Stimulated activated naive CD4-positive, alpha-beta T cell treated with Interleukin-2 at 50 U/mL for 16 hours (primary cell): Measurements from ENCODE around the gene KCTD6.

Experiments
- DNase-seq: peaks from one replicate; lab custom pipeline; 2025; lab: John Stamatoyannopoulos, UW

Gene KCTD6

GRCh38 chr3:58491506-58492402 lies at the start of gene KCTD6:
Gene KCTD6, plus strand, starts transcription at chr3:58492096. Its CDS starts 6,660 bp downstream, at chr3:58498756.
- DNase-seq = peak; percentile 83

- no peak for DNase-seq
Observed at GRCh38 chr3:58452176-58452575, 39.7 kb upstream of the KCTD6 start.

GRCh38 chr3:58459160-58459559 lies 32.7 kb upstream of the KCTD6 start:
- no peak for DNase-seq

DNA sequence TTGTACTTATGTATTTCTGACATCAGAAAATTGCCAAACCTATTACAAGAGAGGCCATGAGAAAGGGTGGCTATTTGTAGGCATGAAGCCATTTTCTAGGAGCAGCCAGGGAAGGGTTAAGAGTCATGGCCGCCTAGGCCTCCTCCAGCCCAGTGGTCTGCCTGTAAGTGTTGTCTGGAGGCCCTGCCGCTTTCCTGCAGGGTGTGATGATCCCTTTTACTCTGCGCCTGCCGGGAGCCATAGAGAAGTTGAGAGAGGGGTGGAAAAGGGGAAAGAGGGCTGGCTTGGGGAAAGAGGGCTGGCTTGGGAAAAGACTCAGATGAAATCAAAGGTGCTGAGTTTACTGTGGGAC lies 29.1 kb upstream of the KCTD6 start:
- no peak for DNase-seq

DNA sequence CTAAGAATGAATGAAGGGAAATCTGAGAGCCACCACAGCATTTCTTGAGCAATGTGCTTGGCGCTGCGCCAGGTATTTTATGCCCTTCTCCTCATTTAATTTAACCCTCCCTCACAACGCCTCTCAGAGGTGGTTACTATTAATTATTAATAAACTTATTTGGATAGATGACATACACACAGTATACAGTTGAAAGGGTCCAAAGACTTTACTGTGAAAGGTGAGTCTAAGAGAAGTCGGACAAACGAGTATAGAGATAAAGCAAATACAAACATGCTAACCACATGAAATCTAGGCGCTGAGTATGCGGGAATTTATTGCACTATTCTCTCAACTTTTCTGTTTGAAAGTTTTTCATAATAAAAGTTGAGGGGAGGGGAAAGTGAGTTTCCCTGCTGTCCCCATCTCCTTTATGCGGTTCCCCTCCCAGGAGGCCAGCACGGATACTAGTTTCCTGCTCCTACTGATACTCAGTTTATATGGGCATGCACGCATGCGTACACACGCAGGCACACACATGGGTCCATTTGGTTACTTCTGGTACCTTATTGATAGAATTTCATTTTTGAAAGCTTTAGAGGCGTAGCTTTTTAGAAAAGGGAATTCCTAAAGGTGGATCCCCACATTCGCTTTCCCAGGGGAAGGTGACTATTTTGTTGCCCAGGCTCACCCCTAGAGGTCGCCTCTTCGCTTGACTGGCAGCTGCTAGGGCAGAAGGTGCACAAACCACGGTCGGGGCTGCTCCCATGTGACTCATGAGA lies 28.5 kb upstream of the KCTD6 start:
- peak; percentile 69 for DNase-seq

- DNase-seq = no peak
Observed at GRCh38 chr3:58463942-58464271, 28.0 kb upstream of the KCTD6 start.

GRCh38 chr3:58464866-58465265 lies 27.0 kb upstream of the KCTD6 start:
- DNase-seq = no peak

DNA sequence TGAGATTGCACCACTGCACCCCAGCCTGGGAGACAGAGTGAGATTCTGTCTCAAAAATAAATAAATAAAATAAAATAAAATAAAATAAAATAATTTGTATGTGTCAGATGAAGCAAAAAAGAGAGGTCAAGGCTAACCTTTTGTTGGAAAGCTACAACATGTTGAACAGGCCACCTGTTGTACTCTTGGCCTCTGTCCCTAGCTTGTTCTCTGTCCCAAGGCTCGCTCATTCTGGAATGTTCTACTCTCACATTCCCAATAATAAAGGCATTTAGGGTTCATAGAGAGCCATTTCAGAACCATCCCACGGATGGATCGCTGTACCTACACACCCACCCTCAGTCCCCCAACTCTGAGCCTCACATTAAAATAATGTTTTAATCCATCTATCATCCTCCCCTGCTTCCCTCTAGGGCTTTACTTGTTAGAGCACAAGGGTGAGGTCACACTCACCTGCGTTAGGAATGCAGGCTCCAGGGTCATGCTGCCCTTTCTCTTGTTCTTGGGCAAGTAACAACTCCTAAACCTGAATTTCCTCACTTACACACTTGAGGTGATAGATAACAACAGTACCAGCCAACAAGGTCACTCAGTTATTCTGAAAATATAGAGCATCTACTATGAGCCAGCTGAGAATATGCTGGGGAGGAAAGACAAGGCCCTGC lies 24.9 kb upstream of the KCTD6 start:
- DNase-seq = no peak

DNA sequence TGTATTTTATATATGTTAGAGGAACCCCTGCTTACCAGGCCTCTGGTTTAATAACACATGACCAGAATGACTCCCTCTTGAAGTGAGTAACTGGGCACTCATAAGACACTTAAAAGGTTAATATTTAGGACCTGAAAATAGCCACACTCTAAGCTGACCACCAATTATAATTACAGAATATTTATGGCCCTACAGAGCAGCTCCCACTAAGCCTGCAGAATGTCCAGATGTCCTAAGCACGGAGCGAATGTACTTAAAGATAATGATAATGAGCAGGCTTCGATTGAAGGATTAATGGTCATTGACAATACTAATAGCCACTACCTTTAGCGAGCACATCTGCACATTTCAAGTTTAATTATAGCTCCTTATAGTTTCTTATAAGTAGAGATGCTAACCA lies 22.8 kb upstream of the KCTD6 start:
- no peak for DNase-seq

GRCh38 chr3:58470363-58471024 lies 21.4 kb upstream of the KCTD6 start:
- DNase-seq = no peak

DNA sequence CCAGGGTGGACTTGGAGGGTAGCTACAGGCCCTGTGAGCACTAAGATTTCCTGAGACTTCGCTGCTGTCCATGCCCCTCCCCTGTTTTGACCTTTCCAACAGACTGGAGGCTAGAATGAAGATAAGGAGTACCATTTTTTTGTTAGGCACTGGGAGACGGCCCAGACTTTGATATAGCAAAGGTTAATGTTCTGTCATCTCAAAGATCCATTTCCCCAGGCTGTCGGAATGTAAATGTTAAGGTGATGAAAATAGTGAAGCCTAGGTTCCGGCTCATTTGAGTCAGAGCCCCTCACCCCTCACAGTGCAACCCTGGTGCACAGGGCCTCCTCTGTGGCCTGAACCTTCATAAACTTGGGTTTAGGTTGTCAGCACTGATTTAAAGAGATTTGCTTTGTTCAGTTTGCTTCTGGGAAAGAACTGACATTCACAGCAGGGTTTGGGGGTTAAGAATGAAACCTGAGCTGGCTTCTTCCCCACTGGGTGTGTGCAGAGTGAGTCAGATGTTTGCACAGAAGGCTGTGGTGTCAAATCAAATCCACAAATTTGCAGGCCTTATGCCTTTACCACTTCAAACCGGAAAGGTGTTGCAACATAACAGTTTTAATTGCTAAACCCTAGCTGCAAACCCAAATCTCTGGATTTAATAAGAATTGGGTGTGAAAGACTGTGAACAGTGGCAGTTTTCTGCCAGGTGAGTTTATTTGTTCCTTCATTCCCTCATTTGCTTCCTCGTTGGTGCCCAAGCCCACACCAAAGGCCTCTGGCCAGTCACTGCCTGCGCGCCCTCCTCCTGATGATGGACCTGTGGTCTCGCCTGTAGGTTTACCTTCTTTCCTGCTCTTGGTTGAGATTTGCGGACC lies 20.6 kb upstream of the KCTD6 start:
- peak; percentile 16 for DNase-seq

DNA sequence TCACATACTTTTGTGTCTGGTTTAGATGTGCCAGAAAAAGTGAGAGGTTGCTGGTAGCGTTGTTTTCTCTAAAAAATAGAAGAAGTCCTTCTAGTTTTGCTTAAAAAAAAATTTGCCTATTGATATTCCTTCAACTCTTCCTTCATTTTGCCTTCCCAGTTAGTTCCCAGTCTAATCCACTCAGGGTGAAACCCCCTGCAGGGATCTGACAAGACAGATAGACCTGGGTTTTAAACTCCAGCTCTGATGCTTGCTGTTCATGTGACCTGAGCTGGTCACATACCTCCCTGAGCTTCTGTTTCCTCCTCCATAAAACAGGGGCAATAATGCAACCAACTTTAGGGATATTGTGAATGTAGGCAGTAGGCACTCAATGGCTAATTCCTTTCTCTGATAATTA lies 18.6 kb upstream of the KCTD6 start:
- no peak for DNase-seq

DNA sequence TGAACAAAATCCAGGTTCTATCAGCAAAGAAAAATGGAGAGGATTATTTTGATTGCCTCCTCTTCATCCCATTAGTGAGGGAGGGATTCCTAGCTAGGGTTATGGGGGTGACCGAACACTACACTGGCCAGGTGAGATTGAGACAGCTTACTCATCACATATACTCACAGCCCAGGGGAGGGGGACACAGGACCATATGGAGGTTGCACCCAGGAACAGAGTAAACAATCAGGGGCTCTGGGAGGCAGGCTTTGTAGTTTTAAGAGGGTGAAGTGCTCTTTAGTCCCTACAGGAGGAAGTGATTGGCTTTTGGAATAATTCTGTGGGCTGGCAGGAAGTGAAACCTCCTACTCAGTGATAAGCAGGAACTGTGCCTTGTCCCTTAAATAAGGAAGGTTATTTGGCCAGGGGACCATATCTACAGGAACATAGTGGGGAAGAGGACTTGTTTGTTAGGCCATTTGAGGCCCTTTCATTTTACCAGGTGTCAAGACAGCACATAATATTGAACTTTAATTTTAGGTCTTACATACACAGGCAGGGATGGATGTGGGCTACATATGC lies 17.5 kb upstream of the KCTD6 start:
- no peak for DNase-seq

DNA sequence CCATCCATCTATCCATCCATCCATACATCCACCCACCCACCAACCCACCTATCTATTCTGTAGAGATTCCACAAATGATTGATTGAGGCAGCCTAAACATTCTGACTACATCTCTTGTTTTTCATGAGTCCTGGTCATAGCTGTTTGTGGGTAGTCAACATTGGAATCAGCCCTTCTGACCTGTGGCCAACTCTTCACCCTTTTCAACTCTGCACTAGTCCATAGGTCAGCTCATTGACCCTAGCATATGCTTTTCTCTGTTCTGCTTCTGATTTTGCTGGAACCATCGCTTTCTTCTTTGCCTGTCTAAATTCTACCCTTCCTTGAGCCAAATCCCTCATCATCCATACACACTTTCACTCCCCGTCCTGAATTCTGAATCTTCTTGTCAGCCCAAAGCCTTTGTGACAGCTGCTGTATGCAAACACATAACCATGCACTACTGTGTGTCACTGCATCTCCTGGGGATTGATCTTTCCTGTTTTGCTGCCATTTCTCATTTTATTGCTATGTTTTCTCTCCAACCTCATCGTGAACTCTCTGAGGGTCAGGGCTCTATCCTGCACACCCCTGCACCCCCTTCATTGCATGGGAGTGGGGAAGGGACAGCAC lies 16.8 kb upstream of the KCTD6 start:
- DNase-seq = no peak

DNA sequence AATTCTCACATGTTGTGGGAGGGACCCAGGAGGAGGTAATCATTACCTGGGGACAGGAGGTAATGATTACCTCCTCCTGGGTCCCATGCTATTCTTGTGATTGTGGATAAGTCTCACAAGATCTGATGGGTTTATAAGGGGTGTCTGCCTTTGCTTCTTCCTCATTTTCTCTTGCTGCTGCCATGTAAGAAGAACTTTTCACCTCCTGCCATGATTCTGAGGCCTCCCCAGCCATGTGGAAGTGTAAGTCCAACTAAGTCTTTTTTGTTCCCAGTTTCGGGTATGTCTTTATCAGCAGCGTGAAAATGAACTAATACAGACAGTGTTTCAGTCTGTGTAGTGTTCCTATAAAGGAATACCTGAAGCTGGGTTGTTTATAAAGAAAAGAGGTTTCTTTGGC lies 13.1 kb upstream of the KCTD6 start:
- no peak for DNase-seq

GRCh38 chr3:58480309-58480708 lies 11.6 kb upstream of the KCTD6 start:
- DNase-seq = no peak

- DNase-seq = no peak
Observed at GRCh38 chr3:58482917-58483636, 8.8 kb upstream of the KCTD6 start.

DNA sequence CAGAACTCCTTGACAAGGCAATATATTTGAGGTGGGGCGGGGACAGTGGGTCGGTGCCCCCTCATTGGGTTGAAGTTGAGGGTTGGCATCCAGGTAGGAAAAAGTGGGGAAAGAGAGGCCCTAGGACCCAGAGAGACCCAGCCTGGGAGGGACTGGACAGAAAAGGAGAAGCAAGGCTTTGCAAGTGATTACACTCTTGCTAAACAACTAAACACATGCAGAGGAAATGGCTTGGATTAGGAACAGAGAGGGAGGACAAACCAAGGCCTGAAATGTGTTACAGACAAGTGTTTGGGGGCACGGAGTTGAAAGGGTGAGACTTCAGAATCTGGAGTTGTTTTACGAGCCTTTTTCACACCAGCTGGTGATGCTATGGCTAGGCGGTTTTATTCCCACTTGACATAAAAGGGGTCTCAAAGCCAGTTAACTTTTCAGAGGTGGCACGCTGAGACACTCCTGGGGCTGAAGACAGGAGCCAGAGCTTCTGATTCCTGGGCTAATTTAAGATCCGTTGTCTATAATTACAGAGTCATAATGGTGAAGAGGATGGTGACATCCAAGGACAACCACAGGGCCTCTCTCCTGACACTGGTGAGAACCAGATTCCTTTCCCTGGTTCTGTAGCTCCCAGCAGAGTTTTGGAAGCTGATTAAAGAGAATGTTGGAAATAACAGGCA lies 7.7 kb upstream of the KCTD6 start:
- DNase-seq = no peak

- no peak for DNase-seq
Observed at GRCh38 chr3:58484722-58485069, 7.2 kb upstream of the KCTD6 start.
